Measurements from ENCODE around the gene ZNF862. TPM values are rescaled to one million over a fixed set of nuclear protein-coding genes. Genes with fewer than 3 reads are reported as not detected.
A peak's percentile ranks its signal among the peaks of the same experiment; 100 is the strongest.

Gene ZNF862
- total RNA-seq, 1 experiment from 2014 or later = 3.6 TPM

GRCh38 chr7:149882248-149883047, 44.3 kb downstream of the ZNF862 start:
- no peaks in the 10 kb centered on the region for H3K27me3 Mint-ChIP-seq (ENCODE audit: low read depth)
- no peak overlapping the region for H3K4me3 Mint-ChIP-seq
- peak overlapping the region; percentile 12; the same call in 1 of the 2 replicates for H3K27ac Mint-ChIP-seq
- no peak for DNase-seq (ENCODE audit: low spot score)
- no peak for ATAC-seq
- TF ChIP-seq ZNF317 (CRISPR knock-in tag; IDR thresholded peaks at IDR 0.05; ENCODE audit: borderline replicate concordance, low read depth) (no peak), GRHL2 (CRISPR knock-in tag; IDR thresholded peaks at IDR 0.05; ENCODE audit: insufficient replicate concordance, severe bottlenecking) (no peak), ETV6 (CRISPR knock-in tag; IDR thresholded peaks at IDR 0.05) (no peak), MAX (CRISPR knock-in tag; IDR thresholded peaks at IDR 0.05) (no peak), MXD4 (CRISPR knock-in tag; IDR thresholded peaks at IDR 0.05; ENCODE audit: borderline replicate concordance) (no peak), USF1 (CRISPR knock-in tag; IDR thresholded peaks at IDR 0.05) (no peak), NR1H2 (CRISPR knock-in tag; IDR thresholded peaks at IDR 0.05) (no peak), SOX15 (CRISPR knock-in tag; IDR thresholded peaks at IDR 0.05) (no peak), TP53 (CRISPR knock-in tag; IDR thresholded peaks at IDR 0.05) (no peak), CREB1 (CRISPR knock-in tag; IDR thresholded peaks at IDR 0.05) (no peak), ZNF512 (CRISPR knock-in tag; IDR thresholded peaks at IDR 0.05; ENCODE audit: borderline replicate concordance) (no peak), NR3C1 (CRISPR knock-in tag; conservative IDR thresholded peaks at IDR 0.05; ENCODE audit: low read depth) (no peak), HMGXB4 (CRISPR knock-in tag; IDR thresholded peaks at IDR 0.05) (no peak), JAZF1 (CRISPR knock-in tag; IDR thresholded peaks at IDR 0.05) (no peak), ATF2 (CRISPR knock-in tag; IDR thresholded peaks at IDR 0.05; ENCODE audit: borderline replicate concordance, low read depth) (no peak)
- H3K9me3 Mint-ChIP-seq = no peaks in the 10 kb centered on the region
- no peaks in the 10 kb centered on the region for H3K36me3 Mint-ChIP-seq
- CTCF ChIA-PET = interaction anchor here (1.4 to 4.5 kb wide), 3 partner anchors 11 to 44 kb away, joined by 4 to 52 read pairs (median 6); partner anchors contain the start of gene ZNF862
- POLR2A ChIA-PET = no interaction called here
- H3K4me1 Mint-ChIP-seq = peaks cover 17% of the 10 kb centered on the region

- H3K36me3 Mint-ChIP-seq = no peaks in the 10 kb centered on the region
- H3K27ac Mint-ChIP-seq = no peak overlapping the region
- no peak overlapping the region for H3K4me3 Mint-ChIP-seq
- ATAC-seq = no peak
- POLR2A ChIA-PET = no interaction called here
- peaks cover 17% of the 10 kb centered on the region for H3K4me1 Mint-ChIP-seq
- H3K27me3 Mint-ChIP-seq (ENCODE audit: low read depth) = no peaks in the 10 kb centered on the region
- CTCF ChIA-PET = interaction anchor here (1.0 to 4.5 kb wide), 9 partner anchors 8 to 447 kb away, joined by 3 to 52 read pairs (median 4); partner anchors contain the start of gene ZNF862
- peaks cover 4% of the 10 kb centered on the region for H3K9me3 Mint-ChIP-seq
- DNase-seq (ENCODE audit: low spot score) = no peak
- TF ChIP-seq SMAD4 (CRISPR knock-in tag; IDR thresholded peaks at IDR 0.05) (no peak), PRDM15 (CRISPR knock-in tag; IDR thresholded peaks at IDR 0.05) (no peak), TCF7 (CRISPR knock-in tag; IDR thresholded peaks at IDR 0.05; ENCODE audit: low read depth) (no peak), ARID4B (CRISPR knock-in tag; IDR thresholded peaks at IDR 0.05; ENCODE audit: borderline replicate concordance) (no peak), ZBTB21 (CRISPR knock-in tag; IDR thresholded peaks at IDR 0.05; ENCODE audit: borderline replicate concordance) (no peak)
Measured at GRCh38 chr7:149883048-149883438, 44.9 kb downstream of the ZNF862 start.
